IPS DF 4.7 (cell line): ENCODE data around the gene ACVR2A.

ENCODE experiments used
- DNase-seq: peaks from one replicate; pipeline ENCODE4 v3.0.0-alpha.2; 2013; ENCODE audit warnings: low spot score; ENCODE audit errors: extremely low read depth

ACVR2A gene

GRCh38 chr2:147924647-147925046, 79.8 kb downstream of the ACVR2A start:
- no peak for DNase-seq

- DNase-seq = no peak
Observed at GRCh38 chr2:147925886-147926285, 81.1 kb downstream of the ACVR2A start.

GRCh38 chr2:147927053-147927588, 82.3 kb downstream of the ACVR2A start:
- no peak for DNase-seq

DNA sequence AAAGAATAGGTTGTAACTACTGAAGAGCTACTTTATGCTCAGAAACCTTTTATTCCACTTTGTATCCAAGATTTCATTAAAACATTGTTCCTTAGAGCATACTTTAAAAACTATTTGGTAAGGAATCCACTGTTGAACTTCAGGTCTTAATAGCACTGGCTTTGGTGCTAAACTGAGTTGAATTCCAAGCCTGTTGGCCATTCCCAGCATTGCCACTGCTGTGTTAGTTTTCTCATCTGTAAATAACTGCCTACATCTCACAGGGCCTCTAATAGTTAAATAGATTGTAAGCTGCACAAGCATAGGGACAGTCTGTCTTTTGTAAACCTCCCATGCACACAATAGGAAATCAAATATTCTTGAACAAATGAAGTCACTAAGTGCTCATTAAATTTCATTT, 89.1 kb downstream of the ACVR2A start:
- DNase-seq = no peak

GRCh38 chr2:147934881-147935620, 90.2 kb downstream of the ACVR2A start:
- no peak for DNase-seq

DNA sequence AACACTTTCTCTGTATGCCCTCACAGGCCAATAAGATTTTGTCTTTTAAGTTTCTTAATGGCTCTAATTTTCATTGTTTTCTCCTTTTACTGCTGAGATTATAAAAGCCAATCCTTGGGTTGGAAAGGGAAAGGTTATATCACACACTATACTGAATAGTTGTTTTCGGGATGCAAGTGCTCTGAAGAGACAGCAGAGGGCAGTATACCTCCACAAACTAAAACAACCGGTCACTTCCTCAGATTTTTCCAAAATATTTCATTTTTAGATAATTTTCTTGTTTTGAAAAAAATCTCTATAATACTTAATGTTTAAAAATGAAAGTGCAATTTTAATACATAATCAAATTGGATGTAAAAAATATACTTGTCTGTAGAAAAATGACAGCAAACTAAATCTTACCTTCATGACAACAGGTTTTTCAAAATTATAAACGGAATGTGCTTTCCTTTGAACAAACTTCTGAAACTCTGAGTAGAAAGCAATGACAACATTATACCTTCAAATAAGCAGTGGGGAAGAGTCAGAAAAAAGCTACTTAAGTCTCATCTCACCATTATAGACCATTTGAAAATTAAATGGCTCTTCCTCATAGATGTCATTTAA, 93.0 kb downstream of the ACVR2A start:
- no peak for DNase-seq

DNA sequence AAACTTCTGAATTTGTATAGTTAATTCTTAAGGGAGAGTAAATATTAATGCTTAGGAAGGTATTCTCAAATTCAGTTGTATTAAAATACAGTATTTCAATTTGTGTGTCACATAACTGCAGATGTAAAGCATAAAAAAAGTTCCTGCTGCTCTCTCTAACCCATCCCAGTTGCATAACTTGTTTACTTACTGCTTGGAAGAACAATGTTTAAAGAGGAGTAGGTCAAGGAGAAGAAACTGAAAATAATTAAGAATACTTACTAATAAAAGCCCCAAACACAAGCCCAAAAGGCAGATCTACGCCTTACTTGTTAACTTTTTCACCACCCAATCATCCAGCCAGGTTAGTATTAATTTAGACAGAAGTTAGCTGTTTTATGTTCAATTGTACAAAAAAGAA, 94.5 kb downstream of the ACVR2A start:
- no peak for DNase-seq

GRCh38 chr2:147945660-147946059, 100.8 kb downstream of the ACVR2A start:
- no peak for DNase-seq

DNA sequence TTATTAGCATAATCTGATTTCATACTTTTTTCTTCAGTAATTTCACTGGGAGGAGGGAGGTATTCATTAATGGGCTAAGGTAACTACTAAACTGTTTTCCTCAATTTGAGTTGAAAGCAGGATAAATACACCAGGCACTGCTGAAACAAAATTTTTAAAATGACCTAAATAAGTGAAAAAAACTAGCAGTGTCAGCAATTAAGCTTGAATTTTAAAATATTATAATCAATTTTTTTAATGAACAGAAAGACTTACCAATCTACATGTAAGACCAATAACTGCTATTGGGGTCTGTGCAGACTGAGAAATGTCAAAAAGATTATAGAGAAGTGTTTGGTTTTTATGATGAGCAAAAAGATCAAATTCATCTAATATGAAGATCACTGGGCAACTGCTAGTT, 107.3 kb downstream of the ACVR2A start:
- DNase-seq = no peak

DNA sequence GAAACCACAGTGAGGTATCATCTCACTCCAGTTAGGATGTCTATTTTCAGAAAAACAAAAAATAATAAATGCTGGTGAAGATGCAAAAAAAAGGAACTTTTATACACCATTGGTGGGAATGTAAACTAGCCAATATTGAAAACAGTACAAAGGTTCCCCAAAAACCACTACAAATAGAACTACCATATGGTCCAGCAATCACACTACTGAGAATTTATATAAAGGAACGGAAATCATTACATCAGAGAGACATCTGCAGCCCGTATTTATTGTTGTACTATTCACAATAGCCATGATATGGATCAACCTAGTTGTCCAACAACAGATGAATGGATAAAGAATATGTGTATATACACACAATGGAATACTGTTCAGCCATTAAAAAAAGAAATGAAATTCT, 123.7 kb downstream of the ACVR2A start:
- DNase-seq = no peak

DNA sequence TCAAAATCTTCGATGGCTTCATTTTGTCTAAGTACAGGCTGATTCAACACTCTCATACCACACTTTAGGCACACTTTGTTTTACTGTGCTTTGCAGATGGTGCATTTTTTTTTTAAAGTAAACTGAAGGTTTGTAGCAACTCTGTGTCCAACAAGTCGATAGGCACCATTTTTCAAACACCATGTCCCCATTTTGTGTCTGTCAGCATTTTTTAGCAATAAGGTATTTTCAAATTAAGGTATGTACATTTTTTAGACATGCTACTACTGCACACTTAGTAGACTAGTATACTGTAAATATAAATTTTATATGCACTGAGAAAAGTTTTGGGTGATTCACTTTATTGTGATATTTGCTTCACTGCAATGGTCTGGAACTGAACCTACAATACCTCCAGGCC, 131.3 kb downstream of the ACVR2A start:
- DNase-seq = no peak

DNA sequence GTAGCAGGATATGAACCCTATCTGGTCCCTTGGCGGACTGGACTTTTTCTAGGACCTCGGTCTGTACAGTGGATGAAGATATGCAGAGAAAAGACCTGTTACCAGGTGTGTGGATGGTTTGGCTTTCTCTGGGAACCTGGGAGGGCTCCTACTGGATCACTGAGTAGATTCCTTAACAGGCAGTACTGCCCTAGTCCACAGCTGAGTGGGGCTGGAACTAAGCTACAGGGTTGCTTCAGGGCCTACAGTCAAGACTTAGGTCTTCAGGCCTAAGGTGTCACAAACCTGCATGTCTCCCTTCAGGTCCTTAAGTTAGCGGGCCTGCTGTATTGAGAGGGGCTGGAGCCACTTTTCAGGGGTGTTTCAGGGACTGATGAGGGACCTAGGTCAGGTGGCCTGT, 132.8 kb downstream of the ACVR2A start:
- no peak for DNase-seq
